Spleen (tissue), 11 donors: ENCODE measurements around the gene ITGA7. TPM values are rescaled to one million over a fixed set of nuclear protein-coding genes. Genes with fewer than 3 reads are reported as not detected.

Experiments
- DNase-seq: peaks from one replicate; pipeline ENCODE4 v3.0.0-alpha.2; 2020
- H3K27ac ChIP-seq, 8 donors: fragments of 200-600 bp; sonication (generic) in 7 of 8; 1 replicate in 4 of 8; 2 replicates in 4 of 8; pipeline versions ENCODE4 v1.5.0 to v1.8.0; 2016 to 2021; ENCODE audit warnings: inconsistent platforms in 4 of 8, mild to moderate bottlenecking in 4 of 8, moderate library complexity in 1 of 8
- H3K27me3 ChIP-seq, 7 donors: fragments of 200-600 bp; sonication (generic) in 6 of 7; replicated peaks in 1 of 7; 1 replicate in 4 of 7; 2 replicates in 3 of 7; pipeline versions ENCODE4 v1.5.0 to v1.8.0; 2016 to 2021; ENCODE audit warnings: inconsistent platforms in 3 of 7, mild to moderate bottlenecking in 1 of 7
- H3K36me3 ChIP-seq, 6 donors: fragments of 200-600 bp; sonication (generic) in 5 of 6; 1 replicate in 4 of 6; 2 replicates in 2 of 6; pipeline versions ENCODE4 v1.5.0 to v1.8.0; 2016 to 2021; ENCODE audit warnings: inconsistent platforms in 2 of 6
- H3K4me1 ChIP-seq, 6 donors: fragments of 200-600 bp; sonication (generic) in 5 of 6; 1 replicate in 3 of 6; 2 replicates in 3 of 6; pipeline versions ENCODE4 v1.5.0 to v1.8.0; 2016 to 2021; ENCODE audit warnings: inconsistent platforms in 3 of 6
- H3K4me3 ChIP-seq, 8 donors: fragments of 200-600 bp; sonication (generic) in 7 of 8; 1 replicate in 4 of 8; 2 replicates in 4 of 8; pipeline versions ENCODE4 v1.5.0 to v1.8.0; 2016 to 2021; ENCODE audit warnings: inconsistent platforms in 4 of 8, mild to moderate bottlenecking in 4 of 8, moderate library complexity in 2 of 8
- H3K9me3 ChIP-seq, 8 donors: fragments of 200-600 bp; sonication (generic) in 7 of 8; 1 replicate in 4 of 8; 2 replicates in 4 of 8; pipeline versions ENCODE4 v1.5.0 to v1.8.0; 2016 to 2021; ENCODE audit warnings: inconsistent platforms in 4 of 8
- CTCF ChIP-seq, 11 experiments: fragments of 200-600 bp in 7 of 11; fragments of 450-650 bp in 4 of 11; sonication (generic) in 4 of 11; IDR thresholded peaks in 8 of 11; conservative IDR thresholded peaks in 3 of 11; 1 replicate in 7 of 11; 2 replicates in 4 of 11; pipeline versions ENCODE4 v1.4.0 to v1.8.0; 2016 to 2021; ENCODE audit warnings: antibody characterized with exemption in 11 of 11, inconsistent platforms in 4 of 11, mild to moderate bottlenecking in 1 of 11
- POLR2A ChIP-seq, 3 donors: fragments of 450-650 bp; IDR thresholded peaks; one replicate each; pipeline ENCODE4 v1.5.1; 2017; ENCODE audit warnings: antibody characterized with exemption in 3 of 3, mild to moderate bottlenecking in 1 of 3
- POLR2AphosphoS5 ChIP-seq, 3 donors: sonication (generic); formaldehyde crosslinking; IDR thresholded peaks; one replicate each; pipeline ENCODE4 v1.5.1; 2017; ENCODE audit warnings: antibody characterized with exemption in 3 of 3
- WGBS, 5 donors: extraction: QIAGEN DNeasy Blood & Tissue Kit in 3 of 5; methylation state at CpG; one replicate each; pipeline versions ENCODE4 v1.1.5 to v1.1.7; 2013 to 2018; 5-methylcytosine and 5-hydroxymethylcytosine counted together
- intact Hi-C: fragments of 100-400 bp; cut with DNase I; formaldehyde crosslinking; loops from one replicate; pipeline ENCODE4 v1.15.0; 2023; ENCODE audit warnings: low total_unique reads
- polyA plus RNA-seq, 3 donors: library from polyadenylated mRNA; stranded (reverse); fragments of 200-250 nt; gene quantifications; one replicate each; pipeline ENCODE4 v1.2.1, GENCODE V29; 2013
- total RNA-seq, 7 donors: library from RNA; depleted of rRNA in 3 of 7; stranded (reverse); fragments of >200 nt in 3 of 7; fragmentation: NEBNext Ultra II Directional in 4 of 7; extraction: Animal tissue kit (Norgen Biotek cat#: 25700) in 4 of 7; gene quantifications; one replicate each; pipeline versions ENCODE4 v1.1.0 to v1.2.1, GENCODE V29; 2016 to 2021
- donor health status: healthy with polysubstance abuse.
- donor health status: DM: no; HTN: no; CAD: no; lungs with moderate emphysema.
- donor health status: DM: no; HTN: no; CAD: no.
- donor health status: Bipolar disorder and iron deficiency.
- donor health status: healthy.
- donor health status: DM: no; HTN: no; CAD: no.
- donor health status: DM: yes; HTN: yes; CAD: no.

Gene ITGA7
- total and polyA plus RNA-seq, 10 donors: 4.4 to 93.2 (median 19.6) TPM

DNA sequence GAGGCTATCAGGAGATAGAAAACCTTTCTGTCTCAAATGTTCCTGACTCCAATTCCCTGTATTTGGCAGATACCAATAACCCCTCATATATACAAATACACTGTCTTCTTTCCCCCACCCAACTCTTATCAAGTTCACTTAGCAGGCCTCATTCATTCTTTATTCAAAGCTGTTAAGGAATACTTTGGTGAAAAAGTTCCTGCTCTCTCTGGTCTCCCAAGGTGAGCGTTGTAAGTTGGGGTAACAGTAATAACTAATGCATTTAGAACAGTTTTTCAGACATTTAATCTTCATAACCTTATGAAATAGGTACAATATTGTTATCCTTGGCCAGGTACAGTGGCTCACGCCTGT is 31.3 kb upstream of the ITGA7 start:
- H3K27ac ChIP-seq: peak overlapping the region in 5 of 8 donors; percentile 58 to 89 (median 88)
- peaks cover 14 to 44% (median 29%) of the 10 kb centered on the region in 6 donors for H3K4me1 ChIP-seq
- TF ChIP-seq POLR2A (IDR thresholded peaks at IDR 0.05) (no peak), CTCF (IDR thresholded peaks at IDR 0.05 in 8 of 11, conservative IDR thresholded peaks at IDR 0.05 in 3 of 11) (peak in 1 of 11 experiments; percentile 3)
- 70 to 85% (median 74%) methylated on average over 2 of the region's 2 CpGs for WGBS, 5 donors
- DNase-seq: no peak
- no peaks in the 10 kb centered on the region for H3K36me3 ChIP-seq
- no peaks in the 10 kb centered on the region for H3K9me3 ChIP-seq
- H3K4me3 ChIP-seq: peak overlapping the region in 7 of 8 donors; percentile 53 to 75 (median 61)
- H3K27me3 ChIP-seq: peaks cover 0 to 17% (median 2%) of the 10 kb centered on the region in 7 donors
- intact Hi-C loops: no loop called here

- Histone ChIP-seq H3K36me3 (no peaks in the 10 kb centered on the region), H3K4me3 (peak overlapping the region; percentile 39 to 75 (median 60)), H3K4me1 (peaks cover 12 to 38% (median 24%) of the 10 kb centered on the region in 6 donors), H3K27me3 (peaks cover 0 to 11% (median 0%) of the 10 kb centered on the region in 7 donors), H3K9me3 (no peaks in the 10 kb centered on the region), H3K27ac (peak overlapping the region; percentile 58 to 89 (median 86))
- intact Hi-C loops: no loop called here
- WGBS, 5 donors: 0 to 2% (median 1%) methylated on average over 13 to 14 of the region's 14 CpGs
- DNase-seq: peak; percentile 95
- no peak for TF ChIP-seq POLR2A (IDR thresholded peaks at IDR 0.05)
- peak in 1 of 3 donors; percentile 11 for TF ChIP-seq POLR2AphosphoS5 (IDR thresholded peaks at IDR 0.05)
- peak; percentile 90 to 98 (median 95) for TF ChIP-seq CTCF (IDR thresholded peaks at IDR 0.05 in 8 of 11, conservative IDR thresholded peaks at IDR 0.05 in 3 of 11)
Measured at GRCh38 chr12:55738123-55739024, 30.7 kb upstream of the ITGA7 start.

GRCh38 chr12:55737581-55738122 is 29.9 kb upstream of the ITGA7 start:
- peaks cover 12 to 35% (median 23%) of the 10 kb centered on the region in 6 donors for H3K4me1 ChIP-seq

More at GRCh38 chr12:55737581-55738122, 29.9 kb upstream of the ITGA7 start:
- peaks cover 0 to 9% (median 0%) of the 10 kb centered on the region in 7 donors for H3K27me3 ChIP-seq
- peak overlapping the region in 6 of 8 donors; percentile 57 to 75 (median 61) for H3K4me3 ChIP-seq
- intact Hi-C loops: no loop called here
- DNase-seq: no peak
- WGBS, 5 donors: 16 to 29% (median 23%) methylated on average over 4 of the region's 4 CpGs
- TF ChIP-seq POLR2A (IDR thresholded peaks at IDR 0.05) (no peak), CTCF (IDR thresholded peaks at IDR 0.05 in 8 of 11, conservative IDR thresholded peaks at IDR 0.05 in 3 of 11) (peak in 1 of 11 experiments; percentile 11)
- H3K36me3 ChIP-seq: no peaks in the 10 kb centered on the region
- H3K27ac ChIP-seq: peak overlapping the region; percentile 58 to 89 (median 86)
- no peaks in the 10 kb centered on the region for H3K9me3 ChIP-seq
